GF-D8 (cell line): ENCODE results near the gene BOLA2.
"Not testable (repeated sequence)": the region's sequence is repeated elsewhere in the genome, so short reads cannot be mapped to it uniquely, and the experiment has no call there.

ENCODE experiments used
- DNase-seq: peaks from one replicate; lab custom pipeline; 2025; lab: John Stamatoyannopoulos, UW

BOLA2 gene

GRCh38 chr16:29454269-29454668, at the start of gene BOLA2, which contains the start of gene SLX1B:
Gene BOLA2, minus strand, starts transcription at chr16:29454351. Its CDS starts 98 bp downstream, at chr16:29454253.
Gene SLX1B, plus strand, starts transcription at chr16:29454533.
- DNase-seq: not testable (repeated sequence)

GRCh38 chr16:29482276-29482675, 28.1 kb upstream of the BOLA2 start:
- not testable (repeated sequence) for DNase-seq

GRCh38 chr16:29472065-29472464, 17.9 kb upstream of the BOLA2 start:
- not testable (repeated sequence) for DNase-seq

GRCh38 chr16:29469660-29470059, 15.5 kb upstream of the BOLA2 start:
- DNase-seq: not testable (repeated sequence)

GRCh38 chr16:29467654-29468366, 13.7 kb upstream of the BOLA2 start:
- not testable (repeated sequence) for DNase-seq

- not testable (repeated sequence) for DNase-seq
Observed at GRCh38 chr16:29466904-29467303, 12.8 kb upstream of the BOLA2 start.

- not testable (repeated sequence) for DNase-seq
Observed at GRCh38 chr16:29465985-29466824, 12.1 kb upstream of the BOLA2 start.

- not testable (repeated sequence) for DNase-seq
Observed at GRCh38 chr16:29460647-29461030, 6.5 kb upstream of the BOLA2 start.

GRCh38 chr16:29459706-29460646, 5.8 kb upstream of the BOLA2 start, which contains the start of gene SULT1A4:
Gene SULT1A4, plus strand, starts transcription at chr16:29459913. Its CDS starts 1,473 bp downstream, at chr16:29461386.
- not testable (repeated sequence) for DNase-seq

GRCh38 chr16:29457660-29458059, 3.5 kb upstream of the BOLA2 start:
- DNase-seq: not testable (repeated sequence)

- not testable (repeated sequence) for DNase-seq
Observed at GRCh38 chr16:29454828-29455227, 677 bp upstream of the BOLA2 start.

- not testable (repeated sequence) for DNase-seq
Observed at GRCh38 chr16:29453754-29454153, 397 bp downstream of the BOLA2 start.

GRCh38 chr16:29425390-29425789, 28.8 kb downstream of the BOLA2 start:
- not testable (repeated sequence) for DNase-seq

- DNase-seq: not testable (repeated sequence)
Observed at GRCh38 chr16:29423587-29423986, 30.6 kb downstream of the BOLA2 start.

GRCh38 chr16:29405249-29405648, 48.9 kb downstream of the BOLA2 start:
- DNase-seq: not testable (repeated sequence)
